HG02759 (cell line): ENCODE data around the gene CEMIP.

Experiments used
- ATAC-seq: cut with Tn5 transposase; IDR thresholded peaks from one replicate; pipeline ENCODE4 v1.9.1; 2021; ENCODE audit warnings: mild to moderate bottlenecking, moderate library complexity; ENCODE audit not compliant: unreplicated experiment

The CEMIP gene

DNA sequence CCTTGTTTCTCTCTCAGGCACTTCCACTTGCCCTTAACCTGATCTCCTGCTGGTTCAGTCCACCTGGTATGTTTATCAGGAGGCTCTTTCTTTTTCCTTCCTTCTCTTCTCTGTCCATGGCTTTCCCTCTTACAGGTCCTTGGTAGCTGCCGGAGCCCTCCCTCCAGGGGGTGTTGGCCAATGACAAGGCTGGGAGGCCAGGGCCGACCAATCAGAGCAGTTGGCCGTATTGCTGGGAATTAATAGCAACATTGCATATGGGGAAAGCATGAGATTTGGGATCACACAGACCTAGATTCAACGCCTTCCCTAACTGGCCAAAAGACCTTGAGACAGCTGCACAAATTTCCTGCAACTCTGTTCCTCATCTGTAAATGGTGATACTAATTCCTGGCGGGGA, 62.4 kb downstream of the CEMIP start:
- no peak for ATAC-seq

DNA sequence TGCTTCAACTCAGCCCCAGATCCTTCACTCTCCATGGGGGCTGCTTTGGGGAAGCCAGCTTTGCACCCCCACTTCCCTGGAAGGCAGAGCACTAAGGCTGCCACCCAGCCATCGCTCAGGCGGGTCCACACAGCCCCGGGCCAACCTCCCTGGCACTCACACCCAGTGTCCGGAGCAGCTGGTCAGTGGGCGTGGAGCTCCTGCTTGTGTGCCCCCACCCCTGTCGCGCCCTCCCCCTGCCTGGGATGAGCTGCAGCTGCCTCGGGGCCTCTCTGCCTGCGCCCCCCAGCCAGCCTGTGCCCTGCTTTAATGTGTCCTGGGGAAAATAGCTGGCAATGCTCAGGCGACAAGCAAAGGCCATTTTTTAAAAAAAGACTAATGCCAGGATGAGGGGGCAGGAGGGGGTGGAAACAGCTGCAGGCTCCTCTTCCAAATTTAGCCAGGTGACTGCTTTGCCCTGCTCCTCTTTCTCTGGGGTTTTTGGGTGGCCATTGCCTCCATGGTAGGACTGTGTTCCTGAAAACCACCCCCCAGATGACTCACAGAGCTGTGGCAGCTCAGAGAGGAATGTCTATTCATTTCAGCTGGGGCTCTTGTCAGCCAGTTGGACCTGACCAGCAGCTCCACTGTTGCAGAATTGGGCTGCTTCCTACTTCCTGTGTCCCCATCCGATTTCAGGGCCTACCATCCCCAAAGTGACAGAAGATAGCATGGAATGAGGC, 65.0 kb downstream of the CEMIP start:
- no peak for ATAC-seq

DNA sequence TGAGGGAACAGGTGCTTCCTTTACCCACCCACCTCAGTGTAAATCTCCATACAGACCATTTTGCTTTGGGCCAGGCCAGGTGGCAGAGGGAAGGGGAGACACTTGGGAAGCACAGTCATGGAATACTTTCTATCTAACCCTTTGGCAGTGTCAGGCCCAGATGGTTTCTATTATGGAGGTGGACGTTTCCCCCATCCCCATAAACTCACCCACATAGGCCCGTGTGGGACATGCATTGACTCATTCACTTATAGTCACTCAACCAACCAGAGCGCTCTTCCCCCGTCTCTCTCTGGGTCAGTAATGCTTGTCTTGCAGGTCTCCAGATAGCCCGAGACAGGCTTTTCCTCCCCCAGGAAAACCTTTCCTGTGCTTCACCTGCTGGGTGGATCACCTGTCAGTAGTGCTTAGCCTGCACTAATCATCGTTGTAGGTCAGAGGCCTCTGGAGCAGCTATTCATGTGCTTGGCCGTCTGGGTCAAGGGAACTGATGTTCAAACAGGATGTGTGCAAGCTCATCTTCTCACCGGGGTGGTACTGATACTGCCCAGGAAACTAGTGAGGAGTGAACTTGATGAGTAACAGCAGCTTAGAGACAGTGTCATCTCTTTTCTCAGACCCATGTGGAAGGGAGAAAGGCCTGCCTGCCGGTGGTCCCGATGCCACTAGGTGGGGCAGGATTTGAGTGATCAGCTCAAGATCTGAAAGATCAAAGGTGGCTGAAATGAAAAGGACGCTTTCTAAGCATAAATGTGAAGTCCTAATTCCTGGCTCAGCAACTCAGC, 67.1 kb downstream of the CEMIP start:
- ATAC-seq = no peak

DNA sequence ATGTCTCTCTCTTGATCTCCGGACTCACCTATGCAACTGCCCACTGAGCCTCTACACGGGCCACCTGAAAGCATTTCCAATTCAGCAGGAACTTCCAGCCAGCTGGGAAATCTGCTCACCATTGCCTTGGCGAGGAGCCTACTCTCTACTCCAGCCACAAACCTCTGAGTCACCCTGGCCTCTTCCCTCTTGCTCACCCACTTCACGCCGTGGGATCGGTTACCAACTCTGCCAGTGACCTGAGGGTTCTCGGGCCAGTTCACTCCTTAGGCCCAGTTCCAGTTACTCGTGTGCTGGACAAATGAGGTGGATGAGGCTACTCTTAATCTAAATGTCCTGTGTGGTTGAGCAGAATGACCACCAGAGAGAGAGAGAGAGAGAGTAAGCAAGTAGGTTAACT, 70.1 kb downstream of the CEMIP start:
- no peak for ATAC-seq

DNA sequence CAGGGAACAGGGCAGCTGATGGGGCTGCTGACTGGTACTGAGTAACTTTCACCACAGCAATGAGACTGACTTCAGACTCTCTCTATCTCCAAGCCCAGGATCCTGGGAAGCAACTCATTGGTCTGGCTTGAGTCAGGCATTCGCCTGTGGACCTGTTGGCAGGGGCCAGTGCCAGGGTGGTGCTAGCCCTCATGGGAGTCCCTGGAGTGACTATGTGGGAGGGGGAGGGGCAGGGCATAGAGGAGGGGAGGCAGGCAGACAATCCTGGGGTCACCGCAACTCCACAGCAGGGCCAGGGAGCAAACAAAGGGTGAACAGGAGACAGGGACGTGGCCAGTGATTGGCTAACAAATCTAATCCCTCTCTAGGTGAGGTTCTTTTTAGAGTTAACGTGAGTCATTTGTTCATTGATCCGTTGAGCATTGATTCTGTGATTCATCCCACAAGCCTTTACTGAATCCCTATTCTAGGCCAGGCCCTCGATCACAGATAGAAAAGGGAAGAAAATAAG, 71.8 kb downstream of the CEMIP start:
- no peak for ATAC-seq

DNA sequence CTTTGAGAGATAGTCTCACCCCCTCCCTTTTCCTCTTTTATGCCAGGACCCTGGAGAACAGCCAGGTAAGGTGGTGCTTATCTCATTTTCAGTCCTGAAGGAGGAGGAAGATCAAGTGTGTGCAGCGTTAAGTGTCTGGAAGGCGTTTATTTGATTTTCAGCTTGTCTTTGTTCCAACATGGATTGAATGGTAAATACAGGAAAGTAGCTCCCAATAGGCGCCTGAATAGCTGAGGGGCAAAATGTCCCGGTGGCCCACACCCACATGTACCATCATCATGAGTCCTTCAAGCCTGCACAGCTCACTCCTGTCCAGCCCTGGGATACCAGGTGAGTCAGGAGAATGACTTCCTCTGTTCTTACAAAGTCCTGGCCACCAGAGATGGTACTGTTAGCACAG, 73.5 kb downstream of the CEMIP start:
- ATAC-seq = no peak

DNA sequence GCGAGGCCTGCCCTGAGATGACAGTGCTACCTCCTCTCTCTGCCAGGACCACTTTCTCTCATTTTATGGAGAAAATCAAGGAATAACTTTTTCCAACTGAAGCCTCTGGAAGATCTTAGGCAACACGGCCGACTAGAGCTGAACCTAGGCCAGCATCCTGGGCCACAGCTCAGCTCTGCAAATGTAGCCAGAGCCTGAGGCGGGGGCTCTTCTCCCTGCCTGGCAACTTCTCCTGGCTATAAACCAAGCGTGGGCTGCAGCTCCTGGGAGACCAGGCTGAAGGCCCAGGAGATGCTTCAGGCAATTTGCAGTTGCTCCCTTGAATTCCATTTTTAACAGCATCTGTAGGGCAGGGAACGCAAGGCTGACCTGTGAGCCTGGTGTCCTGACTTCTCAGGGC, 74.9 kb downstream of the CEMIP start:
- ATAC-seq = no peak

DNA sequence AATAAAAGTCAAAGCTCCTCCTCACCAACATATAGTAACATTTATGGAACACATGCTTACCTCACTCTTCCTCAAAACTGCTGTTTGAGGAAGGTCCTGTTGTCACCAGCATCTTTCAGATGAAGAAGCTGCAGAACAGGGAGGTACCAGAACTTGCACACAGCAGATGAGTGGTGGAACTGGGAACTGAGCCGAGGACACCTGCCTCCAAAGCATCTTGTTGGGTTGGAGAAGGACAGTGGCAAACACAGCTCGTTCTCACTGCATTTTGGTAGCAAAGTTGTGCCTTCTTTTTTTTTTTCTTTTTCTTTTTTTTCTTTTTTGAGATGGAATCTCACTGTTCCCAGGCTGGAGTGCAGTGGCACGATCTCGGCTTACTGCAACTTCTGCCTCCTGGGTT, 76.0 kb downstream of the CEMIP start:
- no peak for ATAC-seq

DNA sequence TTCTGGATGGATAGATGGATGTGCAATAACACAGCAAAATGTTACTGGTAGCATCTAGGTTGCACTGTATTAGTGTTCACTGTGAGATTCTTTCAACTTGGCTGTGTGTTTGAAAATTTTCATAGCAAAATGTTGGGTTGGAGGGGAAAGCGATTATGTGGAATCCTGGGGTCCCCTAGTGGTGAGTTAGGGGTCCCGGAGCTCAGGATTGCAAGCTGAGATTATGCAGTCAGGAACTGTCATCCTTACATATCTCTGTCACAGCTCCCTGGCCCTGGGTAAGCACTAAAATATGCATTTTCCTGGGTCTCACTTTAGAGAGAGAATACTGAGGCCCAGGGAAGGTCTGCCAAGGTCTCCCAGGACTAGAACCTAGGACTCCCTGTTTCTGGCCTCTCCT, 77.2 kb downstream of the CEMIP start:
- no peak for ATAC-seq

DNA sequence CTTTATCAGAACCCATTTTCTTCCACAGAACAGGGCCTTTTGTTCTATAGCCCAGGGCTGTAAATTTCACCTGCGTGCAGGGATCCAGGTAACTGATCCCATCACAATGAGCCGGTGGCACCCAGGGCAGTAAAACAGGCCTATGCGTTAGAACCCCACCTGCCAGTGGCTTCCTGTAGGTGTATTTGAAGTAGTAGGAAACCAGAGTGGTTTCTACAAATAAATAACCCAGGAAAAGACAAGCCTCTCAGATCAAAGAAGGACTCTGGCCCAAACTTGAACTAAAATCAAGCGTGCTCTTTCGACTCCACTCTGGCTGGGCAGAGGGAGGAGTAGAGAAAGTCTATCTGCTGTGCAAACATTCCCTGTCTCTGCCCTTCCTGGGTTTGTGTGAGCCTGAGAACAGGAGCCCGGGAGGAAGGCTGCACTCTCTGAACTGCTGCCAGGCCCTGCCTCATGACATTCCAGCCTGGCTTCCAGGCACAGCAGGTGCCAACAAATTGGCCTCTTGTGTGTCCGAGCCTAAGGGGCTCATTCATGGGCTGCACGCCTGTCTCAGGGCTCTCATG, 77.7 kb downstream of the CEMIP start:
- no peak for ATAC-seq

DNA sequence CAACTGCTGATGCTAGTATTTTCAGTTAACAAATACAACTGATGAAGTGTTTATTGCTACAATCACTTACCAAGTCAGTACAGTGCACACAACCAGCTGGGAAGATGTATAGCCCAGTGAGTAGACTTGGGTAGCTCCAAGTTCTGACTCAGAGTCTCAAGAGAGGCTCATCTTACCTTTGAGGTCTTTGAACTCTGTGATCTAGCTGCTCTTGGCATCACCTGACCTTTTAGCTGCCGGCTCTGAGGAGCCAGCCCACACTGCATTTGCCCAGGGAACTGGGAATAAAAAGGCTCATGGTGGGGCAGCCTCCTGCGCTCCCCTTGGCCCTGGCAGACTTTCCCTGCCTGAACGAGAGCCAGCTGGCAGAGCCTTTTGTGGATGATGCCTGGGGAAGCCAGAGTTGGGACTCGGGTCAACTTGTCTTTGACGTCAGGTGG, 82.6 kb downstream of the CEMIP start:
- ATAC-seq = no peak

DNA sequence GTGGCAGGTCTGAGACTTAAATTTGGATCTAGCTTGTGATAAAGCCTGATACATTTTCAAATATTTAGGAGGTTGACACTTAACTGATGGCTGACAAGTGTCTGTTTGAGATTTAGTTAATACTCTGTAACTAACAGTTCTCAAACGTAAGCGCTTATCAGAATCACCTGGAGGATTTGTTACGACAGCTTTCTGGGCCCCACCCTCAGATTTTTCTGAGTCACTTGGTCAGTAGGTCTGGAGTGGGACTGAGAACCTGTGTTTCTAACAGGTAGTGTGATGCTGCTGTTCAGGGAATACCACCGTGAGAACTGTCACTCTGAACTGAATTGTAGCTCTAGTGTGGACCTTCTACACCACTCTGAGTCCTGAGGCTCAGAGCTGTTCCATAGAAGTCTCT, 85.5 kb downstream of the CEMIP start:
- no peak for ATAC-seq

DNA sequence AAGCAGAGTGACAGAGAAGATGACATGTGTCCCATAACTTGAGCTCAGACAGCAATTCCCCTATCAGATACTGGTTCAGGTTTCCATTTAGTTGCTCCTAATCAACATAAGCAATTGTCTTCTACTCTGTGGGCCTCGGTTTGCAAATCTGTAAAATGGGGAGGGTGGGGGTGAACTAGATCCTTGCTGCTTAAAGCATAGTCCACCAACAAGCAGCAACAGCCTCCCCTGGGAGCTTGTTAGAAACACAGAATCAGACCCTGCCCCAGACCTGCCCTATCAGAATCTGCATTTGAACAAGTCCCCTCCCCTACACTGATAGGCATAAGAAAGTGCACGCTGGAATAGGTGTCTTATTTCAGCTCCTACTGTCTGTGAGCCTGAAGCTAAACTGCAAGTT, 87.8 kb downstream of the CEMIP start:
- ATAC-seq = no peak

DNA sequence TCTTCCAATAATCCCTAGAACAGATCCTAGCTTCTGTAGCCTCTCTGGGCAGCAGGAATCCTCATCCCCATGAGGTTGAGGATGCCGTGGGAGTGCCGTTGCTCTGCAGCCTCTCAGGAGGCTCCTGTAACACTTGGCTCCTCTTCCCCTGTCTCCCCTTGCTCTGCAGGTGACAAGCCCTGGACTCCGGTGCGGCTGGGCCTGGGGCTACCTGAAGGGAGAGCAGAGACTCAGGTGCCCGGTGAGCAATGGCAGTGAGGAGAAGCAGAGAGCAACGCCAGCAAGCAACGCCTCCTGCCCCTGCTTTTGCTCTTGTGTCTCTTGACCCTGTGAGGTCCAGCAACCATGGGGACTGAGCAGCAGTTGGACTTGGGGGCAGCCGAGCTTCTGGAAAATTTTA, 91.2 kb downstream of the CEMIP start:
- ATAC-seq = no peak

DNA sequence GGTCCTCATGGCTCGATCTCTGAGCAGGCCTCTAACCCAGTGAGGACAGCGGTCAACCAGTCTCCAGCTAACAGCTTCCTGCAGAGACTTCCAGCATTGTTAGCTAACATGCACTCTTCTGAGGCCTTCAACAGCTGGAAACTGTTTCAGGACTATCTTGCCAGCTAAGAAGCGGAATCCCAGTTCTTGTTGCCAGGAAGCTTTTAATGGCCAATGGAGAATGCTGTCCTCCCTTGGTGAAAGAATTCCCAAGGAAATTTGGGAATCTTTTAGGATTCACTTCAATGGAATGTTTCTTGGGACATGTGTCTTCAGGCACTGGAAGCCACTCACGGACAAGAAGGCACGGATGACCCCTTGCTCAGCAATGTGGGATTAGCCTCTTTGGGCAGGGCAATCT, 91.7 kb downstream of the CEMIP start:
- ATAC-seq = no peak

DNA sequence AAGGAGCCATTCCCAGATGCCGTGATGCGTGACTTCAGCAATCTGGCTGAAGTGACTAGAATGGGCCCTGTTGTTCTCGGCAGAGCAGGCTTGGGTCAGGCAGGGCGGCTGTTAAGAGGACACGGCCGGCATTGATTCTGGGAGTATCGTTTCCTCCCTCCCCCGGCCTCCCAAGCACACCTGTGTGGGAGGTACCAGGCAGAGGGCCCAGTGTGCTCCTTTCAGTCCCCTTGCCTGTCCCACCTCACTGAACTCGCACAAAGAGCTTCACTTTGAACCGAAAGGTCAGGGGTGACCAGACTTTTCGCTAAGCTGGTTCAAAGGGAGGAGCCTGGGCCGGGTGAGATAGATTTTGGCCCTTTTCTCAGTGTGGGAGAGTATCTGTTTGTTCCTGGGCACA, 92.7 kb downstream of the CEMIP start:
- no peak for ATAC-seq

DNA sequence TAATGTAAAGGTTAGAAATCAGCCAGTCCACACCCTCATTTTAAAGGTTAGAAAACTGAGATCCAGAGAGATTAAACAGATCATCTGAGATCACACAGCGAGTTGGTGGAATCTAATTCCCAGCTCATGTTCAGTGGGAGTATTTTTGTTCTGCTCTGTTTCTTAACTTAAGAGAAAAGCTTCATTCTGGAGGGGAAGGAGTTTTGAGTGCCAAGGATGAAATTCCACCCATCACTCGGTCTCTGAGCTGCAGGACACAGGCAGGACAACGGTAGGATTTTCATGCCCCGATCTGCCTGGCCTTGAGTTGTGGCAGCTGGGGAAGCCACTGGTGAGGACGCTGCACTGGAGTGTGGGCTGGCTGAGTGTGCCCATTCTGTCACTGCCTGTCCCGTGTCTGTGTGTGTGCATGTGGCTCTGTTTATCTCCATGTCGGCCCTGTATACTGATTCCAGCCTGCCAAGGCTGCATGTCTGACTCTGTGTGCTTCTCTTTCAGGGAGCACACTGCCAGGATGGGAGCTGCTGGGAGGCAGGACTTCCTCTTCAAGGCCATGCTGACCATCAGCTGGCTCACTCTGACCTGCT, 94.3 kb downstream of the CEMIP start:
- ATAC-seq = no peak

DNA sequence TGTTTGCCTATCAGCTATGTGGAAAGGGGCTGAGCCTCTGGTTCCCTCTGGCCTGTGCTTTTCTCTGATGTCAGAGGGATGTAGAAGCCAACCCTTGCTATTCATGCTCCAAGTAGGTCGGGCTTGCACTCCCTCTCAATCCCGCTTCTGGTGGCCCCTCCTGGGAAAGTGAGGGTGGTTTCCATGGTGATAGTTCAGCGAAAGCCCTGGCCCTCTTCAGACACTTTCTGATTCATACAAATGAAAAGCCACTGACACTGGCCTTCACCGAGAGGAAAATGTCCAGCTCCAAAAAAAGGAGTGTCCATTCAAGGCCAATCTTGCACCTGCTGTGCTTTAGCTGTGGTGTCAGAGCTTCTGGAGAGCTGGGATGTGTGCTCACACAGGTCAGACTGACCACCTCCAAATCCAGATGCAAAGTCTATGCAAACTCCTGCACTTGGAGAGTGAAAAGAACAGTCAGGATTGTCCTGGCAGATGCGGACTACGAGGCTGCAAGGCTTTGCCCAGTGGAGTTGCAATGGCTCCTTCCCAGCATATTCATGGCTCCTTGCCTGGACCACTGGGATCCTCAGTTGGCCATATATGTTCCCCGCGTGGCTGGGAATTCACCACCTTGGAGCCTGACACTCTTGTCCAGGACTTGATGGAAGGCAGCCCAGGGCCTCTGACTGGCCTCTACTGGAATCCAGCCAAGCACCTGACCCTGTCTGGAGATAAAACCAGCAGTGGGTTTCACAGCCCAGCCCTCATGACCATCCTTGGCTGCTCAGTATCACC, 96.6 kb downstream of the CEMIP start:
- no peak for ATAC-seq

DNA sequence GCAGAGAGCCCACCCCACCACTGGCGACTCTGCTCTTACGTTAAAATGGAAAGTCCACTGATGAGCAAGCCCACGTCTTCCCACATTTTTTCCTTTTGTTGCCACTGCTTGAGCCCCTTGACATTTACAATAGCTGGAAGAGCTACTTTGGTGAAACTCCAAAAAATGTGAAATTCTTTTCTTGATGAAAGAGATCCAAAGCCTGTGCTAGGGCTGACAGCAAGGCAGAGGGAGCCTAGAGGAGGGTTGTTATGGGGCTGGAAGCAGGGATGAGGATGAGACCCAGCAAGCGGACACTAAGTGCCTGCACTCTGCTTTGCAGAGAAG, 97.1 kb downstream of the CEMIP start:
- ATAC-seq = no peak

DNA sequence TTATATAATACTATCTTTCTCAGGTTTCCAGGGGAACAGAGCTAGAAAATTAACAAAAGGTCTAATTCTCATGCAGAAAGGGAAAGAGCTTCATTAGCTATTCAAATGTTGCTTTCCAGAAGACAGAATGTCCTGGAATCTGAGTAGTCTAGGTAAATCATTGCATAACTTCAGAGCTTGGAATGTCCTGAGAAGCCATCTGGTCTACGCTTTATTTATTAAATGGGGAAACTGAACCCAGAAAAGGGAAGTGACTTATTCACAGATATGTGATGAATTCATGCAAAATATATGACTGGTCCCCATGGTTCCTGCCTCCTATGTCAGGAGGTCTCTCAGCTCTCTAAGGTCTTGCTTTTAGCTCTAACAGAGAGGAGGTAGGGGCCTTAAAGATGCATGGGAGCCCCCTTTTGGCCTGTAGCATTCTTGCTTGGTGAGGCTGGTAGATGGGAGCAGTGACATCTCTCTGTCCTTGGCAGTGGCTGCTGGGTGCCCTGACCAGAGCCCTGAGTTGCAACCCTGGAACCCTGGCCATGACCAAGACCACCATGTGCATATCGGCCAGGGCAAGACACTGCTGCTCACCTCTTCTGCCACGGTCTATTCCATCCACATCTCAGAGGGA, 99.2 kb downstream of the CEMIP start:
- no peak for ATAC-seq

DNA sequence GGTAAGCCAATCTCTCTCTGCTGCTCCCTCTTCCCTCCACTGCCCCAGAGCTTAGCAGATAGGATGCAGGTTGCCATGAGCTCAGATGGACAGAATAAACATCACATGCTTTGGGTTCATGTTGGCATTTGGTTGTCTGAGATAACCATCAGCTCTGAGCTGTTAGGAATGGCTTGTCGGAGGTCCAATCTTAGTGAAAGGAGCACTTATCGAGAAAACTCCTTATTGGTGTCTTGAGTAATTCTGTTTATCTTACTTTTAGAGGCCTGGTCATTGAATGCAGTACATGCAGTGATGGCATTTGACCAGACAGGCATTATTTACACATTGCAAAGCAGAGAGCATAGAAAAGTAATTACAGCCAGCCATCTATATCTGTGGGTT, 99.7 kb downstream of the CEMIP start:
- no peak for ATAC-seq
